ENCODE measurements around the gene BBS9.

DNA sequence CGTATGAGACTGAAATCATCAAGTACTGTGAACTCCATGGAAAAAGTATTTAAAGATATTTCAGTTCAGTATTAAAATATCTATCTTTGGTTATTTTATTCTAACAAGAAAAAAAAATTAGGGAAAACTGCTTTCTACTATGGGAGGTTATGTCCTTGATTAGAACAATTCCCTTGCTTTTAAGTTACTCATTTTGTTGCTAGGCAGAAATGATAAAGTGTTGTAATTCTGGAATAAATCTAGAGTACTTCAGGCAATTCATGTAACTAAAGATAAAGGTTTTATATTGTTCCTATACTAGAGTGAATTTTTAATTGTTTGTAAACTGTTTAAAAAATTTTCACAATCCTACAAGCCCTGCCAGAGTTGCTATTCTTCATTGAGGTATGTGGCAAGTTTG, 92.0 kb downstream of the BBS9 start:
- TF ChIP-seq POLR2A (IDR thresholded peaks at IDR 0.05): no peak
- TF ChIP-seq CTCF (IDR thresholded peaks at IDR 0.05): no peak
- no peak for TF ChIP-seq EP300 (IDR thresholded peaks at IDR 0.05)
